NCI-H748 (cell line): ENCODE measurements around the gene MFSD2A.
"Not testable (repeated sequence)": the region's sequence is repeated elsewhere in the genome, so short reads cannot be mapped to it uniquely, and the experiment has no call there.

Experiments used
- DNase-seq: peaks from one replicate; lab custom pipeline; 2025; ENCODE audit not compliant: unreplicated experiment; lab: John Stamatoyannopoulos, UW

The MFSD2A gene

GRCh38 chr1:39964552-39964951 lies 9.6 kb downstream of the MFSD2A start:
- DNase-seq: no peak

GRCh38 chr1:39965044-39965443 lies 10.1 kb downstream of the MFSD2A start:
- DNase-seq: no peak

- no peak for DNase-seq
Measured at GRCh38 chr1:39969048-39969447, 14.1 kb downstream of the MFSD2A start.

- no peak for DNase-seq
Measured at GRCh38 chr1:39969531-39970270, 14.8 kb downstream of the MFSD2A start.

GRCh38 chr1:39970274-39970673 lies 15.3 kb downstream of the MFSD2A start:
- no peak for DNase-seq

- DNase-seq: no peak
Measured at GRCh38 chr1:39971138-39971537, 16.2 kb downstream of the MFSD2A start.

- DNase-seq: peak; percentile 98
Measured at GRCh38 chr1:39973503-39974135, 18.7 kb downstream of the MFSD2A start.

- peak; percentile 100 for DNase-seq
Measured at GRCh38 chr1:39976732-39977131, 21.8 kb downstream of the MFSD2A start.

GRCh38 chr1:39977202-39977601 lies 22.3 kb downstream of the MFSD2A start:
- no peak for DNase-seq

- no peak for DNase-seq
Measured at GRCh38 chr1:39979654-39980053, 24.7 kb downstream of the MFSD2A start.

GRCh38 chr1:39980555-39981313 lies 25.8 kb downstream of the MFSD2A start:
- no peak for DNase-seq

- DNase-seq: no peak
Measured at GRCh38 chr1:39981385-39981784, 26.4 kb downstream of the MFSD2A start.

- DNase-seq: no peak
Measured at GRCh38 chr1:39981945-39982344, 27.0 kb downstream of the MFSD2A start.

- not testable (repeated sequence) for DNase-seq
Measured at GRCh38 chr1:39984480-39984879, 29.5 kb downstream of the MFSD2A start.

GRCh38 chr1:39984951-39985350 lies 30.0 kb downstream of the MFSD2A start:
- DNase-seq: no peak

GRCh38 chr1:39987869-39988268 lies 32.9 kb downstream of the MFSD2A start:
- DNase-seq: no peak

- DNase-seq: peak; percentile 86
Measured at GRCh38 chr1:39988618-39989343, 33.8 kb downstream of the MFSD2A start.

- DNase-seq: peak; percentile 58
Measured at GRCh38 chr1:39990428-39990827, 35.5 kb downstream of the MFSD2A start.

- no peak for DNase-seq
Measured at GRCh38 chr1:39992234-39992633, 37.3 kb downstream of the MFSD2A start.

- DNase-seq: no peak
Measured at GRCh38 chr1:39992888-39993287, 37.9 kb downstream of the MFSD2A start.

- no peak for DNase-seq
Measured at GRCh38 chr1:39995973-39996393, 41.0 kb downstream of the MFSD2A start.
